K562 (cell line): Measurements from ENCODE around the gene HMGN2. TPM values are rescaled to one million over a fixed set of nuclear protein-coding genes. Genes with fewer than 3 reads are reported as not detected.
A peak's percentile ranks its signal among the peaks of the same experiment; 100 is the strongest.

Source experiments
- ESRRA ChIP-seq: fragments of 450-650 bp; IDR thresholded peaks from 2 replicates; pipeline ENCODE4 v1.6.1; 2014; ENCODE audit warnings: low read depth, mild to moderate bottlenecking, moderate library complexity, borderline replicate concordance
- KDM4B ChIP-seq, 2 experiments: fragments of 450-650 bp in 1 of 2; sonication (generic) in 1 of 2; IDR thresholded peaks; 2 replicates each; pipeline ENCODE4 v1.6.1; 2016 to 2017; ENCODE audit warnings: borderline replicate concordance in 2 of 2, antibody characterized with exemption in 1 of 2, low read depth in 1 of 2, mild to moderate bottlenecking in 1 of 2
- MYBL2 ChIP-seq, 2 experiments: fragments of 450-650 bp in 1 of 2; sonication (generic) in 1 of 2; formaldehyde crosslinking in 1 of 2; IDR thresholded peaks; 2 replicates each; pipeline versions ENCODE4 v1.6.1 to v1.8.1; 2017 to 2022; ENCODE audit warnings: borderline replicate concordance in 1 of 2, inconsistent platforms in 1 of 2, low read depth in 1 of 2, mild to moderate bottlenecking in 1 of 2, missing genetic modification reagents in 1 of 2, moderate library complexity in 1 of 2
- POLR2A ChIP-seq: fragments of 450-650 bp; conservative IDR thresholded peaks from 2 replicates; pipeline ENCODE4 v1.6.1; 2016
- RUNX1 ChIP-seq: sonication (generic); IDR thresholded peaks from 2 replicates; pipeline ENCODE4 v1.6.1; 2016; ENCODE audit warnings: antibody characterized with exemption, low read depth
- ZSCAN32 ChIP-seq: fragments of 450-650 bp; formaldehyde crosslinking; IDR thresholded peaks from 2 replicates; pipeline ENCODE4 v1.4.0; 2020; ENCODE audit warnings: mild to moderate bottlenecking, moderate library complexity
- polyA plus RNA-seq, 8 experiments: library from polyadenylated mRNA; depleted of rRNA in 4 of 8; stranded (reverse) in 5 of 8; unstranded in 3 of 8; fragments of >200 nt; fragmentation: Nextera tagmentation in 2 of 8; fragmentation: Illumina TruSeq in 1 of 8; extraction: Ambion mirVana in 2 of 8; extraction: Trizol in 1 of 8; gene quantifications; 2 replicates each; pipeline versions ENCODE4 v1.2.1 to v1.2.3, GENCODE V29; 2011 to 2014; ENCODE audit warnings: inconsistent platforms in 1 of 8, missing spikeins in 1 of 8
- total RNA-seq, 7 experiments: library from RNA; depleted of rRNA in 6 of 7; stranded (reverse); fragments of >200 nt in 6 of 7; fragmentation: Illumina TruSeq in 2 of 7; extraction: Trizol in 2 of 7; gene quantifications; 2 replicates each; pipeline versions ENCODE4 v1.2.1 to v1.2.3, GENCODE V29; 2011 to 2021; ENCODE audit warnings: low replicate concordance in 1 of 7
- TF ChIP-seq, protein P1 (sequence below): fragments of 450-650 bp; IDR thresholded peaks from 2 replicates; pipeline ENCODE4 v1.6.1; 2016; ENCODE audit warnings: mild to moderate bottlenecking, moderate library complexity
- TF ChIP-seq, protein P2 (sequence below), 2 experiments: fragments of 450-650 bp; IDR thresholded peaks; 2 replicates each; pipeline ENCODE4 v1.6.1; 2018; ENCODE audit warnings: mild to moderate bottlenecking in 2 of 2, low read depth in 1 of 2; ENCODE audit not compliant: partially characterized antibody in 2 of 2
- TF ChIP-seq, protein P3 (sequence below), 3 experiments: fragments of 200-800 bp in 1 of 3; sonication (Bioruptor generic) in 1 of 3; sonication (generic) in 1 of 3; formaldehyde crosslinking in 1 of 3; IDR thresholded peaks; 2 replicates each; pipeline versions ENCODE4 v1.6.1 to v1.8.0; 2016 to 2022; ENCODE audit warnings: mild to moderate bottlenecking in 2 of 3, missing compliant biosample characterization in 2 of 3, missing genetic modification characterization in 2 of 3, missing genetic modification reagents in 1 of 3

The HMGN2 gene
- total and polyA plus RNA-seq, 9 of the 15 experiments (the other 6 are each of a cell fraction or from before 2014, with no cell fraction given), result 370 to 1,354 (median 965) TPM

DNA sequence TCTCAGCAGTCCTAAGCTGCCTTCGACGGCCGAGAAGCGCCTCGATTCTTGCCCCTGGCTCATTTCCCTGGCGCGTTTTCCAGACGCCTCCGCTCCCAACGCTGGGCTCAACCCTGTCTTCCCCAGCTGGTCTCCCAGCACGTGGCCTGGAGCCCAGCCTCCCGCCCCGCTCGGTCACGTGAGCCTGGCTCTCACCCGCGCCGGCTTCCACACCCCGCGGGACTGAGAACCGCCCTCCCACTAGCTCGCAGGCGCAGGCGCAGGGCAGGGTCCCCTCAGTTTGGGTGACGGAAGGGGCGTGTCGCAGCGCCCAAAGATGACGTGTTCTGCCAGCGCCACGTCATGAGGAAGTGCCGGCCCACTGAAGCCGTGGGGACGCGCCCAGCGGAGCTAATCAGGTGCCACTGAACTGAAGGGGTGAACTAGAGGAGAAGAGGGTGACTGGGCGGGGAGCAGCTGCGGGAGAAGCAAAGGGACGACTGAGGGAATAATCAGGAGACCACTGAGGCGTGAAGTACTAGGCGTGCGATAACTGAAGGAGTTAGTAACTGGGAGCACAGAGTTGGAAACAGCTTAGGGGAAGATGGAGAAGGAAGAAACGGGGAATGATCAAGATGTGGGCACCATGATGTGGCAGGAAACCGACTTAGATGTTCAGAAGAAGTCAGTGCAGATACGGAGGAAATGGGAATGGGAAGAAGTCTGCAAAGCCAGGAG, 40.1 kb upstream of the HMGN2 start, which contains the start of gene DHDDS (continued):
- TF ChIP-seq, protein P1, sequence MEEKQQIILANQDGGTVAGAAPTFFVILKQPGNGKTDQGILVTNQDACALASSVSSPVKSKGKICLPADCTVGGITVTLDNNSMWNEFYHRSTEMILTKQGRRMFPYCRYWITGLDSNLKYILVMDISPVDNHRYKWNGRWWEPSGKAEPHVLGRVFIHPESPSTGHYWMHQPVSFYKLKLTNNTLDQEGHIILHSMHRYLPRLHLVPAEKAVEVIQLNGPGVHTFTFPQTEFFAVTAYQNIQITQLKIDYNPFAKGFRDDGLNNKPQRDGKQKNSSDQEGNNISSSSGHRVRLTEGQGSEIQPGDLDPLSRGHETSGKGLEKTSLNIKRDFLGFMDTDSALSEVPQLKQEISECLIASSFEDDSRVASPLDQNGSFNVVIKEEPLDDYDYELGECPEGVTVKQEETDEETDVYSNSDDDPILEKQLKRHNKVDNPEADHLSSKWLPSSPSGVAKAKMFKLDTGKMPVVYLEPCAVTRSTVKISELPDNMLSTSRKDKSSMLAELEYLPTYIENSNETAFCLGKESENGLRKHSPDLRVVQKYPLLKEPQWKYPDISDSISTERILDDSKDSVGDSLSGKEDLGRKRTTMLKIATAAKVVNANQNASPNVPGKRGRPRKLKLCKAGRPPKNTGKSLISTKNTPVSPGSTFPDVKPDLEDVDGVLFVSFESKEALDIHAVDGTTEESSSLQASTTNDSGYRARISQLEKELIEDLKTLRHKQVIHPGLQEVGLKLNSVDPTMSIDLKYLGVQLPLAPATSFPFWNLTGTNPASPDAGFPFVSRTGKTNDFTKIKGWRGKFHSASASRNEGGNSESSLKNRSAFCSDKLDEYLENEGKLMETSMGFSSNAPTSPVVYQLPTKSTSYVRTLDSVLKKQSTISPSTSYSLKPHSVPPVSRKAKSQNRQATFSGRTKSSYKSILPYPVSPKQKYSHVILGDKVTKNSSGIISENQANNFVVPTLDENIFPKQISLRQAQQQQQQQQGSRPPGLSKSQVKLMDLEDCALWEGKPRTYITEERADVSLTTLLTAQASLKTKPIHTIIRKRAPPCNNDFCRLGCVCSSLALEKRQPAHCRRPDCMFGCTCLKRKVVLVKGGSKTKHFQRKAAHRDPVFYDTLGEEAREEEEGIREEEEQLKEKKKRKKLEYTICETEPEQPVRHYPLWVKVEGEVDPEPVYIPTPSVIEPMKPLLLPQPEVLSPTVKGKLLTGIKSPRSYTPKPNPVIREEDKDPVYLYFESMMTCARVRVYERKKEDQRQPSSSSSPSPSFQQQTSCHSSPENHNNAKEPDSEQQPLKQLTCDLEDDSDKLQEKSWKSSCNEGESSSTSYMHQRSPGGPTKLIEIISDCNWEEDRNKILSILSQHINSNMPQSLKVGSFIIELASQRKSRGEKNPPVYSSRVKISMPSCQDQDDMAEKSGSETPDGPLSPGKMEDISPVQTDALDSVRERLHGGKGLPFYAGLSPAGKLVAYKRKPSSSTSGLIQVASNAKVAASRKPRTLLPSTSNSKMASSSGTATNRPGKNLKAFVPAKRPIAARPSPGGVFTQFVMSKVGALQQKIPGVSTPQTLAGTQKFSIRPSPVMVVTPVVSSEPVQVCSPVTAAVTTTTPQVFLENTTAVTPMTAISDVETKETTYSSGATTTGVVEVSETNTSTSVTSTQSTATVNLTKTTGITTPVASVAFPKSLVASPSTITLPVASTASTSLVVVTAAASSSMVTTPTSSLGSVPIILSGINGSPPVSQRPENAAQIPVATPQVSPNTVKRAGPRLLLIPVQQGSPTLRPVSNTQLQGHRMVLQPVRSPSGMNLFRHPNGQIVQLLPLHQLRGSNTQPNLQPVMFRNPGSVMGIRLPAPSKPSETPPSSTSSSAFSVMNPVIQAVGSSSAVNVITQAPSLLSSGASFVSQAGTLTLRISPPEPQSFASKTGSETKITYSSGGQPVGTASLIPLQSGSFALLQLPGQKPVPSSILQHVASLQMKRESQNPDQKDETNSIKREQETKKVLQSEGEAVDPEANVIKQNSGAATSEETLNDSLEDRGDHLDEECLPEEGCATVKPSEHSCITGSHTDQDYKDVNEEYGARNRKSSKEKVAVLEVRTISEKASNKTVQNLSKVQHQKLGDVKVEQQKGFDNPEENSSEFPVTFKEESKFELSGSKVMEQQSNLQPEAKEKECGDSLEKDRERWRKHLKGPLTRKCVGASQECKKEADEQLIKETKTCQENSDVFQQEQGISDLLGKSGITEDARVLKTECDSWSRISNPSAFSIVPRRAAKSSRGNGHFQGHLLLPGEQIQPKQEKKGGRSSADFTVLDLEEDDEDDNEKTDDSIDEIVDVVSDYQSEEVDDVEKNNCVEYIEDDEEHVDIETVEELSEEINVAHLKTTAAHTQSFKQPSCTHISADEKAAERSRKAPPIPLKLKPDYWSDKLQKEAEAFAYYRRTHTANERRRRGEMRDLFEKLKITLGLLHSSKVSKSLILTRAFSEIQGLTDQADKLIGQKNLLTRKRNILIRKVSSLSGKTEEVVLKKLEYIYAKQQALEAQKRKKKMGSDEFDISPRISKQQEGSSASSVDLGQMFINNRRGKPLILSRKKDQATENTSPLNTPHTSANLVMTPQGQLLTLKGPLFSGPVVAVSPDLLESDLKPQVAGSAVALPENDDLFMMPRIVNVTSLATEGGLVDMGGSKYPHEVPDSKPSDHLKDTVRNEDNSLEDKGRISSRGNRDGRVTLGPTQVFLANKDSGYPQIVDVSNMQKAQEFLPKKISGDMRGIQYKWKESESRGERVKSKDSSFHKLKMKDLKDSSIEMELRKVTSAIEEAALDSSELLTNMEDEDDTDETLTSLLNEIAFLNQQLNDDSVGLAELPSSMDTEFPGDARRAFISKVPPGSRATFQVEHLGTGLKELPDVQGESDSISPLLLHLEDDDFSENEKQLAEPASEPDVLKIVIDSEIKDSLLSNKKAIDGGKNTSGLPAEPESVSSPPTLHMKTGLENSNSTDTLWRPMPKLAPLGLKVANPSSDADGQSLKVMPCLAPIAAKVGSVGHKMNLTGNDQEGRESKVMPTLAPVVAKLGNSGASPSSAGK, result peak; percentile 100
- peak; percentile 83 for TF ChIP-seq ESRRA
- TF ChIP-seq, protein P2, sequence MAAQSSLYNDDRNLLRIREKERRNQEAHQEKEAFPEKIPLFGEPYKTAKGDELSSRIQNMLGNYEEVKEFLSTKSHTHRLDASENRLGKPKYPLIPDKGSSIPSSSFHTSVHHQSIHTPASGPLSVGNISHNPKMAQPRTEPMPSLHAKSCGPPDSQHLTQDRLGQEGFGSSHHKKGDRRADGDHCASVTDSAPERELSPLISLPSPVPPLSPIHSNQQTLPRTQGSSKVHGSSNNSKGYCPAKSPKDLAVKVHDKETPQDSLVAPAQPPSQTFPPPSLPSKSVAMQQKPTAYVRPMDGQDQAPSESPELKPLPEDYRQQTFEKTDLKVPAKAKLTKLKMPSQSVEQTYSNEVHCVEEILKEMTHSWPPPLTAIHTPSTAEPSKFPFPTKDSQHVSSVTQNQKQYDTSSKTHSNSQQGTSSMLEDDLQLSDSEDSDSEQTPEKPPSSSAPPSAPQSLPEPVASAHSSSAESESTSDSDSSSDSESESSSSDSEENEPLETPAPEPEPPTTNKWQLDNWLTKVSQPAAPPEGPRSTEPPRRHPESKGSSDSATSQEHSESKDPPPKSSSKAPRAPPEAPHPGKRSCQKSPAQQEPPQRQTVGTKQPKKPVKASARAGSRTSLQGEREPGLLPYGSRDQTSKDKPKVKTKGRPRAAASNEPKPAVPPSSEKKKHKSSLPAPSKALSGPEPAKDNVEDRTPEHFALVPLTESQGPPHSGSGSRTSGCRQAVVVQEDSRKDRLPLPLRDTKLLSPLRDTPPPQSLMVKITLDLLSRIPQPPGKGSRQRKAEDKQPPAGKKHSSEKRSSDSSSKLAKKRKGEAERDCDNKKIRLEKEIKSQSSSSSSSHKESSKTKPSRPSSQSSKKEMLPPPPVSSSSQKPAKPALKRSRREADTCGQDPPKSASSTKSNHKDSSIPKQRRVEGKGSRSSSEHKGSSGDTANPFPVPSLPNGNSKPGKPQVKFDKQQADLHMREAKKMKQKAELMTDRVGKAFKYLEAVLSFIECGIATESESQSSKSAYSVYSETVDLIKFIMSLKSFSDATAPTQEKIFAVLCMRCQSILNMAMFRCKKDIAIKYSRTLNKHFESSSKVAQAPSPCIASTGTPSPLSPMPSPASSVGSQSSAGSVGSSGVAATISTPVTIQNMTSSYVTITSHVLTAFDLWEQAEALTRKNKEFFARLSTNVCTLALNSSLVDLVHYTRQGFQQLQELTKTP (IDR thresholded peaks at IDR 0.05; ENCODE audit: low read depth in 1 of 2, partially characterized antibody in 2 of 2), result peak in 1 of 2 experiments; percentile 91
- TF ChIP-seq, protein P3, sequence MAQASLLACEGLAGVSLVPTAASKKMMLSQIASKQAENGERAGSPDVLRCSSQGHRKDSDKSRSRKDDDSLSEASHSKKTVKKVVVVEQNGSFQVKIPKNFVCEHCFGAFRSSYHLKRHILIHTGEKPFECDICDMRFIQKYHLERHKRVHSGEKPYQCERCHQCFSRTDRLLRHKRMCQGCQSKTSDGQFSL (CRISPR knock-in tag; IDR thresholded peaks at IDR 0.05), result peak; percentile 85
- TF ChIP-seq, protein P3 (tag; IDR thresholded peaks at IDR 0.05), result no peak
- no peak; the same call in 1 of the 2 replicates for TF ChIP-seq RUNX1
- no peak for TF ChIP-seq MYBL2 (IDR thresholded peaks at IDR 0.05; ENCODE audit: low read depth)
- no peak for TF ChIP-seq MYBL2 (CRISPR knock-in tag; IDR thresholded peaks at IDR 0.05; ENCODE audit: borderline replicate concordance)
- no peak for TF ChIP-seq ZSCAN32 (CRISPR knock-in tag)
- no peak for TF ChIP-seq KDM4B (IDR thresholded peaks at IDR 0.05; ENCODE audit: borderline replicate concordance in 2 of 2, low read depth in 1 of 2)
- peak; percentile 98 for TF ChIP-seq POLR2A
